ENCODE data around the gene NLRC5.

Gene NLRC5

DNA sequence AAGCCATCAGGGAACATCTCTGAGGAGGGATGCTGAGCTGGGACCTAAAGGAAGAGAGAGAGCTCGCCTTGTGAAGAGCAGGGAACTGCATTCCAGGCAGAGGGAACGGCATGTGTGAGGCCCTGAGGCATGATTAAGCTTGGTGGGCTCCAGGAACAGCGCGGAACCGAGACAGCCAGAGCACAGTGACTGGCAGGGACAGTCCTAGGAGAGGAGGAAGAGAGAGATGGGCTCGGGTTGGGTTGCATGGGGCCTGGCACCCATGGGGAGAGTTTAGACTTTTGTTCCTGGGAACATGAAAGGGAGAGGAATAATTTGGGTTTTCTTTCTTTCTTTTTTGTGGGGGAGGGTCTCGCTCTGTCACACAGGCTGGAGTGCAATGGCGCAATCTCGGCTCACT, 63.8 kb downstream of the NLRC5 start:
- ChIA-PET CTCF (interaction anchor here (1.0 to 1.4 kb wide), 2 partner anchors 81 to 145 kb away, joined by 3 to 4 read pairs; no protein-coding TSS in a partner anchor), POLR2A (no interaction called here)
- Histone ChIP-seq H3K4me3 (ENCODE audit: control insufficient read depth in 1 of 7, extremely low read depth in 1 of 7, insufficient read depth in 4 of 7, low read depth in 2 of 7, low read length in 6 of 7) (no peak overlapping the region), H3K27me3 (replicated peaks in 2 of 5; ENCODE audit: control insufficient read depth in 4 of 5, insufficient read depth in 5 of 5, low read length in 4 of 5) (no peaks in the 10 kb centered on the region), H3K4me1 (ENCODE audit: control extremely low read depth in 1 of 4, control insufficient read depth in 4 of 4, insufficient read depth in 4 of 4, low read length in 3 of 4) (no peaks in the 10 kb centered on the region), H3K27ac (ENCODE audit: insufficient read depth in 1 of 2, low read depth in 1 of 2, low read length in 2 of 2, poor library complexity in 1 of 2, severe bottlenecking in 2 of 2) (no peak overlapping the region), H3K9me3 (ENCODE audit: control extremely low read depth in 1 of 5, control insufficient read depth in 4 of 5, insufficient read depth in 2 of 5, low read depth in 1 of 5, low read length in 4 of 5) (no peaks in the 10 kb centered on the region), H3K36me3 (ENCODE audit: control insufficient read depth in 4 of 4, insufficient read depth in 4 of 4, low read length in 3 of 4) (peaks cover 10 to 39% (median 15%) of the 10 kb centered on the region in 4 experiments)
- over 99% methylated on average over 8 of the region's 9 CpGs for WGBS (ENCODE audit: insufficient coverage)
- no peak for DNase-seq

- peaks cover 10 to 44% (median 20%) of the 10 kb centered on the region in 4 experiments for H3K36me3 ChIP-seq (ENCODE audit: control insufficient read depth in 4 of 4, insufficient read depth in 4 of 4, low read length in 3 of 4)
- H3K27ac ChIP-seq (ENCODE audit: insufficient read depth in 1 of 2, low read depth in 1 of 2, low read length in 2 of 2, poor library complexity in 1 of 2, severe bottlenecking in 2 of 2) = no peak overlapping the region
- no peak for DNase-seq
- no peaks in the 10 kb centered on the region for H3K27me3 ChIP-seq (replicated peaks in 2 of 5; ENCODE audit: control insufficient read depth in 4 of 5, insufficient read depth in 5 of 5, low read length in 4 of 5)
- no peak overlapping the region for H3K4me3 ChIP-seq (ENCODE audit: control insufficient read depth in 1 of 7, extremely low read depth in 1 of 7, insufficient read depth in 4 of 7, low read depth in 2 of 7, low read length in 6 of 7)
- H3K4me1 ChIP-seq (ENCODE audit: control extremely low read depth in 1 of 4, control insufficient read depth in 4 of 4, insufficient read depth in 4 of 4, low read length in 3 of 4) = no peaks in the 10 kb centered on the region
- no peaks in the 10 kb centered on the region for H3K9me3 ChIP-seq (ENCODE audit: control extremely low read depth in 1 of 5, control insufficient read depth in 4 of 5, insufficient read depth in 2 of 5, low read depth in 1 of 5, low read length in 4 of 5)
- ChIA-PET CTCF (no interaction called here), POLR2A (no interaction called here)
- WGBS (ENCODE audit: insufficient coverage) = 100% methylated on average over 5 of the region's 5 CpGs
Observed at GRCh38 chr16:57054338-57054737, 65.0 kb downstream of the NLRC5 start.

GRCh38 chr16:57054771-57055170, 65.4 kb downstream of the NLRC5 start:
- H3K4me3 ChIP-seq (ENCODE audit: control insufficient read depth in 1 of 7, extremely low read depth in 1 of 7, insufficient read depth in 4 of 7, low read depth in 2 of 7, low read length in 6 of 7) = no peak overlapping the region
- ChIA-PET CTCF (no interaction called here), POLR2A (no interaction called here)
- 95% methylated on average over 4 of the region's 7 CpGs for WGBS (ENCODE audit: insufficient coverage)
- H3K27ac ChIP-seq (ENCODE audit: insufficient read depth in 1 of 2, low read depth in 1 of 2, low read length in 2 of 2, poor library complexity in 1 of 2, severe bottlenecking in 2 of 2) = no peak overlapping the region
- no peaks in the 10 kb centered on the region for H3K9me3 ChIP-seq (ENCODE audit: control extremely low read depth in 1 of 5, control insufficient read depth in 4 of 5, insufficient read depth in 2 of 5, low read depth in 1 of 5, low read length in 4 of 5)
- H3K27me3 ChIP-seq (replicated peaks in 2 of 5; ENCODE audit: control insufficient read depth in 4 of 5, insufficient read depth in 5 of 5, low read length in 4 of 5) = no peaks in the 10 kb centered on the region
- DNase-seq = no peak
- H3K36me3 ChIP-seq (ENCODE audit: control insufficient read depth in 4 of 4, insufficient read depth in 4 of 4, low read length in 3 of 4) = peaks cover 10 to 47% (median 20%) of the 10 kb centered on the region in 4 experiments
- no peaks in the 10 kb centered on the region for H3K4me1 ChIP-seq (ENCODE audit: control extremely low read depth in 1 of 4, control insufficient read depth in 4 of 4, insufficient read depth in 4 of 4, low read length in 3 of 4)

GRCh38 chr16:57055671-57056070, 66.3 kb downstream of the NLRC5 start:
- Histone ChIP-seq H3K9me3 (ENCODE audit: control extremely low read depth in 1 of 5, control insufficient read depth in 4 of 5, insufficient read depth in 2 of 5, low read depth in 1 of 5, low read length in 4 of 5) (no peaks in the 10 kb centered on the region), H3K4me1 (ENCODE audit: control extremely low read depth in 1 of 4, control insufficient read depth in 4 of 4, insufficient read depth in 4 of 4, low read length in 3 of 4) (peaks cover 0 to under 1% (median 0%) of the 10 kb centered on the region in 4 experiments), H3K4me3 (ENCODE audit: control insufficient read depth in 1 of 7, extremely low read depth in 1 of 7, insufficient read depth in 4 of 7, low read depth in 2 of 7, low read length in 6 of 7) (no peak overlapping the region), H3K27me3 (replicated peaks in 2 of 5; ENCODE audit: control insufficient read depth in 4 of 5, insufficient read depth in 5 of 5, low read length in 4 of 5) (no peaks in the 10 kb centered on the region), H3K36me3 (ENCODE audit: control insufficient read depth in 4 of 4, insufficient read depth in 4 of 4, low read length in 3 of 4) (peaks cover 10 to 51% (median 22%) of the 10 kb centered on the region in 4 experiments), H3K27ac (ENCODE audit: insufficient read depth in 1 of 2, low read depth in 1 of 2, low read length in 2 of 2, poor library complexity in 1 of 2, severe bottlenecking in 2 of 2) (no peak overlapping the region)
- no peak for DNase-seq
- WGBS (ENCODE audit: insufficient coverage) = 100% methylated on average over 6 of the region's 6 CpGs
- POLR2A ChIA-PET = no interaction called here
- CTCF ChIA-PET = interaction anchor here (1.0 to 2.4 kb wide), 4 partner anchors 10 to 110 kb away, joined by 3 to 8 read pairs (median 4); no protein-coding TSS in a partner anchor

- ChIA-PET POLR2A (no interaction called here), CTCF (interaction anchor here (1.6 kb wide), 1 partner anchor 22 kb away, joined by 4 read pairs; no protein-coding TSS in a partner anchor)
- WGBS (ENCODE audit: insufficient coverage) = 91% methylated on average over 6 of the region's 9 CpGs
- no peak for DNase-seq
- peaks cover 0 to 10% (median under 1%) of the 10 kb centered on the region in 4 experiments for H3K4me1 ChIP-seq (ENCODE audit: control extremely low read depth in 1 of 4, control insufficient read depth in 4 of 4, insufficient read depth in 4 of 4, low read length in 3 of 4)
- no peaks in the 10 kb centered on the region for H3K27me3 ChIP-seq (replicated peaks in 2 of 5; ENCODE audit: control insufficient read depth in 4 of 5, insufficient read depth in 5 of 5, low read length in 4 of 5)
- no peak overlapping the region for H3K4me3 ChIP-seq (ENCODE audit: control insufficient read depth in 1 of 7, extremely low read depth in 1 of 7, insufficient read depth in 4 of 7, low read depth in 2 of 7, low read length in 6 of 7)
- H3K27ac ChIP-seq (ENCODE audit: insufficient read depth in 1 of 2, low read depth in 1 of 2, low read length in 2 of 2, poor library complexity in 1 of 2, severe bottlenecking in 2 of 2) = no peak overlapping the region
- no peaks in the 10 kb centered on the region for H3K9me3 ChIP-seq (ENCODE audit: control extremely low read depth in 1 of 5, control insufficient read depth in 4 of 5, insufficient read depth in 2 of 5, low read depth in 1 of 5, low read length in 4 of 5)
- peaks cover 6 to 49% (median 19%) of the 10 kb centered on the region in 4 experiments for H3K36me3 ChIP-seq (ENCODE audit: control insufficient read depth in 4 of 4, insufficient read depth in 4 of 4, low read length in 3 of 4)
Observed at GRCh38 chr16:57058291-57058861, 69.0 kb downstream of the NLRC5 start.

DNA sequence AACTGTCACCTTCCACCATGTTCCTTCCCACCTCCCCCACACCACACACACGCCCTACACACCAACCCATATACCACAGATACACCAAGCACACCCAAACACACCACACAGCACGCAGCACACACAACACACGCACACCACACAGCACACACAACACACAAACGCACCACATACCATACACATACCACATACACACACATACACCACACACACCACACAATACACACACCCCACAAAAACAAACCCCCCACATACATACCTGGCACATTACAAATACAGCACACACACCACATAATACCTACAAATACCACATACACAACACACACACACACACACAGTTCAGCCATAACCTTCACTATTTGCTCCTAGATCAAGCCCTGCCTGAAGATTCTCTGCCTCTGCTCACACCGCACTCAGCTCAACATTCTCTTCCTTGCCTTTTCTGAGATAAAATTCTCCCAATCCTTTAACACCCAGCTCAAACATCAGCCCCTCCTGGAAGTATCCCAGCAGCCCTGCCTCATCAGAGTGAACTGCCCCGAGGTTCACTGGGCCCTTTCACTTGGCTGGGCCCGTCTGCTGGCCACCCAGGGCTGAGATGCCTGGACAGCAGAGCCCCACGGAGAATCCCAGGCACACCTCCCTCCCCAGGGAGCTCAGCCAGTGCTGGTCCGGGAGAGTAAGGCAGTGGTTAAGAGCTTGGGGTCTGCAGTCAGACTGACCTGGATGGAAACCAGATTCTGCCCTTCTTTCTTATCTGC, 71.1 kb downstream of the NLRC5 start:
- ChIA-PET CTCF (interaction anchor here (0.7 to 1.6 kb wide), 3 partner anchors 22 to 98 kb away, joined by 3 read pairs; no protein-coding TSS in a partner anchor), POLR2A (no interaction called here)
- Histone ChIP-seq H3K36me3 (ENCODE audit: control insufficient read depth in 4 of 4, insufficient read depth in 4 of 4, low read length in 3 of 4) (peaks cover 0 to 36% (median 15%) of the 10 kb centered on the region in 4 experiments), H3K4me3 (ENCODE audit: control insufficient read depth in 1 of 7, extremely low read depth in 1 of 7, insufficient read depth in 4 of 7, low read depth in 2 of 7, low read length in 6 of 7) (no peak overlapping the region), H3K27me3 (replicated peaks in 2 of 5; ENCODE audit: control insufficient read depth in 4 of 5, insufficient read depth in 5 of 5, low read length in 4 of 5) (no peaks in the 10 kb centered on the region), H3K27ac (ENCODE audit: insufficient read depth in 1 of 2, low read depth in 1 of 2, low read length in 2 of 2, poor library complexity in 1 of 2, severe bottlenecking in 2 of 2) (no peak overlapping the region), H3K9me3 (ENCODE audit: control extremely low read depth in 1 of 5, control insufficient read depth in 4 of 5, insufficient read depth in 2 of 5, low read depth in 1 of 5, low read length in 4 of 5) (no peaks in the 10 kb centered on the region), H3K4me1 (ENCODE audit: control extremely low read depth in 1 of 4, control insufficient read depth in 4 of 4, insufficient read depth in 4 of 4, low read length in 3 of 4) (peaks cover 0 to 10% (median under 1%) of the 10 kb centered on the region in 4 experiments)
- no peak for DNase-seq
- WGBS (ENCODE audit: insufficient coverage) = 95% methylated on average over 8 of the region's 9 CpGs

Measured in common myeloid progenitor, CD34-positive (primary cell).